Esophagus muscularis mucosa (tissue), 4 donors: ENCODE results near the gene BCAR1. TPM values are rescaled to one million over a fixed set of nuclear protein-coding genes. Genes with fewer than 3 reads are reported as not detected.
"Not testable (repeated sequence)": the region's sequence is repeated elsewhere in the genome, so short reads cannot be mapped to it uniquely, and the experiment has no call there.

Source experiments
- DNase-seq: peaks from one replicate; pipeline ENCODE4 v3.0.0-alpha.2; 2017; ENCODE audit errors: extremely low spot score
- H3K27ac ChIP-seq, 4 donors: fragments of 200-600 bp; sonication (generic); replicated peaks in 1 of 4; 1 replicate in 3 of 4; 2 replicates in 1 of 4; pipeline ENCODE4 v1.5.1; 2016 to 2019; ENCODE audit warnings: mild to moderate bottlenecking in 1 of 4
- H3K27me3 ChIP-seq, 4 donors: fragments of 200-600 bp; sonication (generic); one replicate each; pipeline versions ENCODE4 v1.5.1 to v1.6.0; 2016 to 2019
- H3K36me3 ChIP-seq, 4 donors: fragments of 200-600 bp; sonication (generic); one replicate each; pipeline ENCODE4 v1.5.1; 2016 to 2019
- H3K4me1 ChIP-seq, 4 donors: fragments of 200-600 bp; sonication (generic); one replicate each; pipeline ENCODE4 v1.5.1; 2016 to 2019
- H3K4me3 ChIP-seq, 4 donors: fragments of 200-600 bp; sonication (generic); 1 replicate in 2 of 4; 2 replicates in 2 of 4; pipeline ENCODE4 v1.5.1; 2016 to 2019; ENCODE audit warnings: mild to moderate bottlenecking in 4 of 4, moderate library complexity in 1 of 4
- H3K9me3 ChIP-seq, 4 donors: fragments of 200-600 bp; sonication (generic); 1 replicate in 3 of 4; 2 replicates in 1 of 4; pipeline ENCODE4 v1.5.1; 2016 to 2019
- EP300 ChIP-seq: sonication (generic); formaldehyde crosslinking; IDR thresholded peaks from one replicate; pipeline ENCODE4 v1.6.1; 2017; ENCODE audit warnings: antibody characterized with exemption
- POLR2A ChIP-seq: fragments of 450-650 bp; IDR thresholded peaks from one replicate; pipeline ENCODE4 v1.6.1; 2017; ENCODE audit warnings: antibody characterized with exemption, moderate library complexity, mild to moderate bottlenecking, low read depth
- POLR2AphosphoS5 ChIP-seq, 2 donors: sonication (generic); formaldehyde crosslinking; IDR thresholded peaks; one replicate each; pipeline ENCODE4 v1.6.1; 2017; ENCODE audit warnings: antibody characterized with exemption in 2 of 2
- WGBS: methylation state at CpG from one replicate; pipeline ENCODE4 v1.1.5; 2018; 5-methylcytosine and 5-hydroxymethylcytosine counted together
- intact Hi-C: fragments of 100-400 bp; cut with DNase I; formaldehyde crosslinking; loops from one replicate; pipeline ENCODE4 v1.15.1; 2023
- total RNA-seq, 4 donors: library from RNA; depleted of rRNA; stranded (reverse); fragments of >200 nt; gene quantifications; one replicate each; pipeline versions ENCODE4 v1.1.0 to v1.2.1, GENCODE V29; 2016
- TF ChIP-seq, protein P1 (sequence below), 3 experiments: fragments of 200-600 bp in 2 of 3; fragments of 450-650 bp in 1 of 3; sonication (generic) in 2 of 3; IDR thresholded peaks; one replicate each; pipeline ENCODE4 v1.5.1; 2017 to 2019; ENCODE audit warnings: antibody characterized with exemption in 3 of 3, mild to moderate bottlenecking in 2 of 3, moderate library complexity in 1 of 3

BCAR1 gene
- total RNA-seq, 4 donors from 2014 or later: 31.6 to 67.1 (median 54.8) TPM

DNA sequence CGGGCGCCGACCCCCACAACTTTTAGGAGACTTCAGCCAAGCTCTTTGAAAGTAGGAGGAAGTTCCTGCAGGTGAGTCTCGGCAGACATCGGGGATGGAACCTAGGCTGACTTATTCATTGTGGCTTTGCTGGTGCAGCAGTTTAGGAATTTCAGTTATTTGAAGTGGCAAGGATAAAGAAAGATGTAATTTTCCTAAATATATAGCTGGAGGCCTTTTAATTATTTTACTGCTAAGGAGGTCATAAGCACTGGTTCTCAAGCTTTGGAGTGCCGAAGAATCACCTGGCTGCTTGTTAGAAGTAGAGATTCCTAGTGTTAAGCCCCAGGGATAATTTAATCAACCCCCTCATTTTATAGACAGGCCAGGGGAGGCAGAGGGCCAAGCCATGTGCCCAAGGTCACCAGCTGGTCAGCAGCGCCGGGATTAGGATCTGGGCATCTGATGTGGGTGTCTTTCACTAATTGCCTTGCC lies 28.9 kb upstream of the BCAR1 start:
- Histone ChIP-seq H3K4me3 (no peak overlapping the region), H3K9me3 (no peaks in the 10 kb centered on the region), H3K4me1 (no peaks in the 10 kb centered on the region), H3K27me3 (no peaks in the 10 kb centered on the region), H3K27ac (no peak overlapping the region), H3K36me3 (peaks cover 0 to 4% (median 0%) of the 10 kb centered on the region in 4 donors)
- DNase-seq: no peak
- TF ChIP-seq POLR2A (no peak), POLR2AphosphoS5 (IDR thresholded peaks at IDR 0.05) (no peak), EP300 (no peak)
- TF ChIP-seq, protein P1, sequence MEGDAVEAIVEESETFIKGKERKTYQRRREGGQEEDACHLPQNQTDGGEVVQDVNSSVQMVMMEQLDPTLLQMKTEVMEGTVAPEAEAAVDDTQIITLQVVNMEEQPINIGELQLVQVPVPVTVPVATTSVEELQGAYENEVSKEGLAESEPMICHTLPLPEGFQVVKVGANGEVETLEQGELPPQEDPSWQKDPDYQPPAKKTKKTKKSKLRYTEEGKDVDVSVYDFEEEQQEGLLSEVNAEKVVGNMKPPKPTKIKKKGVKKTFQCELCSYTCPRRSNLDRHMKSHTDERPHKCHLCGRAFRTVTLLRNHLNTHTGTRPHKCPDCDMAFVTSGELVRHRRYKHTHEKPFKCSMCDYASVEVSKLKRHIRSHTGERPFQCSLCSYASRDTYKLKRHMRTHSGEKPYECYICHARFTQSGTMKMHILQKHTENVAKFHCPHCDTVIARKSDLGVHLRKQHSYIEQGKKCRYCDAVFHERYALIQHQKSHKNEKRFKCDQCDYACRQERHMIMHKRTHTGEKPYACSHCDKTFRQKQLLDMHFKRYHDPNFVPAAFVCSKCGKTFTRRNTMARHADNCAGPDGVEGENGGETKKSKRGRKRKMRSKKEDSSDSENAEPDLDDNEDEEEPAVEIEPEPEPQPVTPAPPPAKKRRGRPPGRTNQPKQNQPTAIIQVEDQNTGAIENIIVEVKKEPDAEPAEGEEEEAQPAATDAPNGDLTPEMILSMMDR (IDR thresholded peaks at IDR 0.05): no peak
- intact Hi-C loops: no loop called here
- WGBS: 95% methylated on average over 8 of the region's 8 CpGs

DNA sequence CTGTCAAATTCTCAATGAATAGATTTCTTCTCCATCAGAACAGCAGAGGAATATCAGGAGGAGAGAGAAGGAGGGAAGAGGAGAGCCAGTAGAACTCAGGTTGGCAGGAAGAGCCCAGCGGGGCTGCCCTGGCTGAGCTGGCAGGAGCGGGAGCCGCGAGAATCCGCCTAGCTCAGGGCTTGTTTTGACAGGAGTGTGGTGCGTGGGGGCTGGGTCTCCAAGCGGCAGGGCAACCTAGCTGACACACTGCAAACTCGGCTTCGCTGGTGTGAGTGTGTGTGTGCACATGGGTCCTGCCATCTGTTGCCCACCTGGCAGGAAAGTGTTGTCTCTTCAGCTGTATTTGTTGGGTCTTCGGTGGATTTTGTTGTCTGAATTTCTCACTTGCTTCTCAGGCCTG lies 27.9 kb upstream of the BCAR1 start:
- Histone ChIP-seq H3K27me3 (no peaks in the 10 kb centered on the region), H3K27ac (no peak overlapping the region), H3K9me3 (no peaks in the 10 kb centered on the region), H3K4me1 (no peaks in the 10 kb centered on the region), H3K36me3 (no peaks in the 10 kb centered on the region), H3K4me3 (no peak overlapping the region)
- intact Hi-C loops: no loop called here
- TF ChIP-seq POLR2AphosphoS5 (IDR thresholded peaks at IDR 0.05) (no peak), EP300 (no peak), POLR2A (no peak)
- TF ChIP-seq, protein P1 (IDR thresholded peaks at IDR 0.05): no peak
- DNase-seq: no peak
- 46% methylated on average over 10 of the region's 10 CpGs for WGBS

DNA sequence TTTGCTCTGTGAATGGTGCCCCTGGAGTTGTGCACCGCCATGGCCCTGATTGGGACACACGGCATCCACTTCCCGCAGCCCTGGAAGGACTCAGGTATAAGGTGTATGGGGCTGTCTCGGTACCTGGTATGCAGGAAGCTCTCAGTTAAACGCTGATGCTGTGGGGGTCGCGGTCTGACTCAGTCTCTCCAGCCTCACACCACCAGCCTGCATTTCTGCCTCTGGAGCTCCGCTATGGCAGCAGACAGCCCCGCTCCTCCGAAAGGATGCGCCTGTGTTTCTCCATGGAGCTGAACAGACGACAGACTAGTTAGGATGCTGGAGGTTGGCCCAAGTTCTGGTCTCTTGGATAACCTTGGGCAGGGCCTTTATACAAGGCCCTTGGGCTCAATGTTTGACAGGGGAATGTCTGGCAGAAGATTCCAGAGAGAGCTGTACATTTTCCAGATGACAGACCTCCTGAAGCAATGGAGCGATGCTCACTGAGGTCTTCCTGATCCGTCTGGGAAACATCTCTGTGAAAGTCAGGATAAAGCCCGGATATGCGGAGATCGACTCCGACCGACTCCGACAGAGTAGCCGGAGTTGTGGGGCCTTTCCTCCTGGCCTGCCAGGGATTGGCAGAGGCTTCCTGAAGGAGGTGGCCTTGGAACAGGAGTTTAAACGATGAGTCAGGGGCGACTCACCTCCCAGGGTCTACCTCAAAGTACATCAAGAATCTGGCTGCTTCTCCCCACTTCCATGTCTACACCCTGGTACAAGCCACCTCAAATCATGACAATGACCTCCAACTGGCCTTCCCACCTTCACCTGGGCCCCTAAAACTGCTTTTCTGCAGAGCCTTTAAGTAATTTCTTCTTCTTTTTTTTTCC lies 21.9 kb upstream of the BCAR1 start:
- no peak for TF ChIP-seq EP300
- no peak for TF ChIP-seq POLR2A
- TF ChIP-seq, protein P1 (IDR thresholded peaks at IDR 0.05): no peak
- TF ChIP-seq POLR2AphosphoS5 (IDR thresholded peaks at IDR 0.05): no peak
- DNase-seq: no peak
- Histone ChIP-seq H3K36me3 (no peaks in the 10 kb centered on the region), H3K4me1 (peaks cover 7 to 12% (median 10%) of the 10 kb centered on the region in 4 donors), H3K27ac (no peak overlapping the region), H3K9me3 (no peaks in the 10 kb centered on the region), H3K4me3 (no peak overlapping the region), H3K27me3 (no peaks in the 10 kb centered on the region)
- intact Hi-C loops: no loop called here
- 89% methylated on average over 13 of the region's 23 CpGs for WGBS

DNA sequence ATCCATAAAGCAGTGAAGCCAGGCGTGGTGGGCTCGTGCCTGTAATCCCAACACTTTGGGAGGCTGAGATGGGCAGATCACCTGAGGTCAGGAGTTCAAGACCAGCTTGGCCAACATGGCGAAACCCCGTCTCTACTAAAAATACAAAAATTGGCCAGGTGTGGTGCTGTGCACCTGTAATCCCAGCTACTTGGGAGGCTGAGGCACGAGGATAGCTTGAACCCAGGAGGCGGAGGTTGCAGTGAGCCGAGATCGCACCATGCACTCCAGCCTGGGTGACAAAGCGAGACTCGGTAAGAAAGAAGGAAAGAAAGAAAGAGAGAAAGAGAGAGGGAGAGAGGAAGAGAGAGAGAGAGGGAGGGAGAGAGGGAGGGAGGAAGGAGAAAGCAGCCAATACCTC lies 21.2 kb upstream of the BCAR1 start:
- DNase-seq, H3K36me3 ChIP-seq, H3K9me3 ChIP-seq, H3K27me3 ChIP-seq, H3K27ac ChIP-seq, H3K4me3 ChIP-seq, intact Hi-C loops: not testable (repeated sequence)
- WGBS: 93% methylated on average over 10 of the region's 10 CpGs
- H3K4me1 ChIP-seq: peaks cover 14 to 19% (median 16%) of the 10 kb centered on the region in 4 donors

DNA sequence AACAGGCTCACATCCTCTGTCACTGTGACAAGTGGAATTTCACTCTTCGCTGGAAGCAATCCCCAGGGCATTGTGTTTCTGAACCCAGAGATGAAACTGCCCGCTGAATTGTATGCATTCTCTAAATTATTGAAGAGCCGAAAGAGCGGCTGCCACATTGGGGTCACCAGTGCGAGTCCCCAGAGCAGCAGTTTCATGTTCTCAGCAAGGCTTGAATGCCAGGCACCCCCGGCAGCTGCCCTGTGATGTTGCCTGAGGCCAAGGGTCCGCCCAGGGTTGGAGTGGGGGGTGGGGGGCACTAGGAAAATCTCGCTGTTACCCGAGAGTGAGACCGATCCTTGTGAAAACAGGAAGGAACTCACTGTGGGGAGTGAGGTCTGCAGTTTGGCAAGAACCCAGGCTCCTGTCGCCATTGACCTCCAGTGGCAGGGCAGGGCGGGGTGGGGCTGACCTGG lies 20.7 kb upstream of the BCAR1 start:
- Histone ChIP-seq H3K9me3 (no peaks in the 10 kb centered on the region), H3K27me3 (no peaks in the 10 kb centered on the region), H3K4me1 (peaks cover 19 to 24% (median 21%) of the 10 kb centered on the region in 4 donors), H3K4me3 (no peak overlapping the region), H3K27ac (no peak overlapping the region), H3K36me3 (no peaks in the 10 kb centered on the region)
- WGBS: 63% methylated on average over 5 of the region's 12 CpGs
- DNase-seq: no peak
- no peak for TF ChIP-seq EP300
- TF ChIP-seq POLR2A: no peak
- TF ChIP-seq, protein P1 (IDR thresholded peaks at IDR 0.05): no peak
- TF ChIP-seq POLR2AphosphoS5 (IDR thresholded peaks at IDR 0.05): no peak
- intact Hi-C loops: no loop called here
